Natural killer cell treated with Interleukin-12 subunit alpha and Interleukin-12 subunit beta and Interleukin-15 and Interleukin-18, amount 100 ng/mL, for 72 hours (primary cell): ENCODE results near the gene LRRC25. TPM values are rescaled to one million over a fixed set of nuclear protein-coding genes. Genes with fewer than 3 reads are reported as not detected.
"Not testable (repeated sequence)": the region's sequence is repeated elsewhere in the genome, so short reads cannot be mapped to it uniquely, and the experiment has no call there.

Experiments
- ATAC-seq, 2 donors: fragments of 150-1000 bp; cut with Tn5 transposase in 1 of 2; sonication (Bioruptor Pico), chemical (Tn5 transposase) in 1 of 2; 2 replicates each; pipeline ENCODE4 v1.10.0; 2021
- DNase-seq: peaks from one replicate; pipeline ENCODE4 v3.0.0; 2022; ENCODE audit warnings: low spot score
- H3K27ac Mint-ChIP-seq, 2 donors: 1 replicate in 1 of 2; 2 replicates in 1 of 2; pipeline ENCODE4 v1.8.0; 2022; ENCODE audit warnings: mixed read lengths in 2 of 2, mild to moderate bottlenecking in 1 of 2, moderate library complexity in 1 of 2
- H3K27me3 Mint-ChIP-seq, 2 donors: 1 replicate in 1 of 2; 2 replicates in 1 of 2; pipeline ENCODE4 v1.8.0; 2022; ENCODE audit warnings: mixed read lengths in 2 of 2
- H3K36me3 Mint-ChIP-seq: one replicate; pipeline ENCODE4 v1.8.0; 2022; ENCODE audit warnings: mixed read lengths
- H3K4me1 Mint-ChIP-seq, 2 donors: 1 replicate in 1 of 2; 2 replicates in 1 of 2; pipeline ENCODE4 v1.8.0; 2022; ENCODE audit warnings: low read depth in 2 of 2, mixed read lengths in 2 of 2, mild to moderate bottlenecking in 1 of 2
- H3K4me3 Mint-ChIP-seq: one replicate; pipeline ENCODE4 v1.8.0; 2022; ENCODE audit warnings: mixed read lengths
- H3K9me3 Mint-ChIP-seq: 2 replicates; pipeline ENCODE4 v1.8.0; 2022; ENCODE audit warnings: mixed read lengths
- total RNA-seq, 2 donors: library from RNA; stranded (reverse); gene quantifications; one replicate each; pipeline ENCODE4 v1.2.3, GENCODE V29; 2022

Gene LRRC25
- total RNA-seq, 2 donors from 2014 or later, result not detected

GRCh38 chr19:18351544-18351943 is 45.9 kb downstream of the LRRC25 start:
- Mint-ChIP-seq H3K4me3 (no peak overlapping the region), H3K36me3 (no peaks in the 10 kb centered on the region), H3K9me3 (no peaks in the 10 kb centered on the region), H3K4me1 (peaks cover 1 to 16% of the 10 kb centered on the region in 2 donors), H3K27ac (no peak overlapping the region), H3K27me3 (no peaks in the 10 kb centered on the region)
- ATAC-seq, result no peak
- no peak for DNase-seq

GRCh38 chr19:18350490-18350889 is 46.9 kb downstream of the LRRC25 start:
- H3K27ac Mint-ChIP-seq, result no peak overlapping the region
- no peak overlapping the region for H3K4me3 Mint-ChIP-seq
- H3K27me3 Mint-ChIP-seq, result no peaks in the 10 kb centered on the region
- DNase-seq (no peak), ATAC-seq (no peak)
- peaks cover 8 to 23% of the 10 kb centered on the region in 2 donors for H3K4me1 Mint-ChIP-seq
- no peaks in the 10 kb centered on the region for H3K9me3 Mint-ChIP-seq
- no peaks in the 10 kb centered on the region for H3K36me3 Mint-ChIP-seq

- H3K9me3 Mint-ChIP-seq, result no peaks in the 10 kb centered on the region
- no peak for DNase-seq
- H3K36me3 Mint-ChIP-seq, result no peaks in the 10 kb centered on the region
- H3K4me3 Mint-ChIP-seq, result no peak overlapping the region
- peak in 1 of 2 donors; percentile 65 for ATAC-seq
- no peaks in the 10 kb centered on the region for H3K27me3 Mint-ChIP-seq
- peaks cover 8 to 23% of the 10 kb centered on the region in 2 donors for H3K4me1 Mint-ChIP-seq
- H3K27ac Mint-ChIP-seq, result no peak overlapping the region
Observed at GRCh38 chr19:18349524-18350128, 47.8 kb downstream of the LRRC25 start.

GRCh38 chr19:18348818-18349339 is 48.5 kb downstream of the LRRC25 start:
- not testable (repeated sequence) for ATAC-seq, H3K27me3 Mint-ChIP-seq, H3K4me3 Mint-ChIP-seq, H3K36me3 Mint-ChIP-seq, H3K9me3 Mint-ChIP-seq, H3K27ac Mint-ChIP-seq, DNase-seq
- H3K4me1 Mint-ChIP-seq, result peaks cover 8 to 23% of the 10 kb centered on the region in 2 donors

GRCh38 chr19:18348171-18348570 is 49.3 kb downstream of the LRRC25 start:
- Mint-ChIP-seq H3K4me1 (peaks cover 8 to 19% of the 10 kb centered on the region in 2 donors), H3K27ac (no peak overlapping the region), H3K9me3 (no peaks in the 10 kb centered on the region), H3K27me3 (no peaks in the 10 kb centered on the region), H3K4me3 (no peak overlapping the region), H3K36me3 (no peaks in the 10 kb centered on the region)
- no peak for ATAC-seq
- no peak for DNase-seq

- ATAC-seq, result no peak
- H3K4me1 Mint-ChIP-seq, result peaks cover 13 to 28% of the 10 kb centered on the region in 2 donors
- no peaks in the 10 kb centered on the region for H3K27me3 Mint-ChIP-seq
- no peaks in the 10 kb centered on the region for H3K36me3 Mint-ChIP-seq
- peak overlapping the region; percentile 20 for H3K4me3 Mint-ChIP-seq
- no peak overlapping the region for H3K27ac Mint-ChIP-seq
- DNase-seq, result no peak
- no peaks in the 10 kb centered on the region for H3K9me3 Mint-ChIP-seq
Observed at GRCh38 chr19:18346091-18346490, 51.3 kb downstream of the LRRC25 start.

GRCh38 chr19:18345296-18345695 is 52.1 kb downstream of the LRRC25 start:
- Mint-ChIP-seq H3K36me3 (no peaks in the 10 kb centered on the region), H3K9me3 (no peaks in the 10 kb centered on the region), H3K4me1 (peaks cover 13 to 25% of the 10 kb centered on the region in 2 donors), H3K27me3 (no peaks in the 10 kb centered on the region), H3K27ac (no peak overlapping the region), H3K4me3 (no peak overlapping the region)
- DNase-seq, result no peak
- ATAC-seq, result no peak

GRCh38 chr19:18344582-18344950 is 52.9 kb downstream of the LRRC25 start:
- H3K4me3 Mint-ChIP-seq, result no peak overlapping the region
- H3K27ac Mint-ChIP-seq, result no peak overlapping the region
- H3K36me3 Mint-ChIP-seq, result no peaks in the 10 kb centered on the region
- H3K4me1 Mint-ChIP-seq, result peaks cover 17 to 26% of the 10 kb centered on the region in 2 donors
- H3K27me3 Mint-ChIP-seq, result no peaks in the 10 kb centered on the region
- no peak for ATAC-seq
- no peaks in the 10 kb centered on the region for H3K9me3 Mint-ChIP-seq
- DNase-seq, result no peak

- H3K36me3 Mint-ChIP-seq, result no peaks in the 10 kb centered on the region
- peaks cover 19 to 20% of the 10 kb centered on the region in 2 donors for H3K4me1 Mint-ChIP-seq
- no peaks in the 10 kb centered on the region for H3K27me3 Mint-ChIP-seq
- no peaks in the 10 kb centered on the region for H3K9me3 Mint-ChIP-seq
- H3K4me3 Mint-ChIP-seq, result peak overlapping the region; percentile 94
- ATAC-seq (no peak), DNase-seq (no peak)
- peak overlapping the region in 1 of 2 donors; percentile 75 for H3K27ac Mint-ChIP-seq
Observed at GRCh38 chr19:18342090-18342632, 55.3 kb downstream of the LRRC25 start.

Other genes with a start within 250 kb of the LRRC25 start
- 10 to 100 TPM; 12.6 to 20.1 TPM for gene PIK3R2, start 244.5 kb downstream of the LRRC25 start, total RNA-seq
- gene IFI30, start 223.8 kb downstream of the LRRC25 start, total RNA-seq, result 100 to 1,000 TPM in 1 of 2 donors, 10 to 100 TPM in 1; 76.2 to 139 TPM
- 10 to 100 TPM; 17.4 to 34.2 TPM for gene MPV17L2, start 204.4 kb downstream of the LRRC25 start, total RNA-seq
- gene RAB3A, start 193.6 kb downstream of the LRRC25 start, total RNA-seq, result 1 to 10 TPM; 3.9 to 5.1 TPM
- gene PDE4C, start 171.2 kb downstream of the LRRC25 start, total RNA-seq, result 1 to 10 TPM in 1 of 2 donors, under 1 TPM in 1; 0.22 to 1.4 TPM
- 1 to 10 TPM; 1.5 to 4.0 TPM for gene IQCN, start 123.2 kb downstream of the LRRC25 start, total RNA-seq
- gene JUND, start 116.0 kb downstream of the LRRC25 start, total RNA-seq, result 100 to 1,000 TPM; 218 to 267 TPM
- gene LSM4, start 74.5 kb downstream of the LRRC25 start, total RNA-seq, result 100 to 1,000 TPM; 153 to 223 TPM
- gene PGPEP1, start 57.0 kb downstream of the LRRC25 start, total RNA-seq, result 10 to 100 TPM; 42.1 to 50.7 TPM
- under 1 TPM in 1 of 2 donors, not detected in 1; 0.71 TPM for gene GDF15, start 11.5 kb downstream of the LRRC25 start, total RNA-seq
- 100 to 1,000 TPM; 112 to 271 TPM for gene SSBP4, start 21.8 kb upstream of the LRRC25 start, total RNA-seq
- 10 to 100 TPM; 19.0 to 25.6 TPM for gene ISYNA1, start 40.5 kb upstream of the LRRC25 start, total RNA-seq
- 10 to 100 TPM; 52.3 to 75.2 TPM for gene ELL, start 124.4 kb upstream of the LRRC25 start, total RNA-seq
- gene FKBP8, start 146.0 kb upstream of the LRRC25 start, total RNA-seq, result 100 to 1,000 TPM; 199 to 208 TPM
- gene KXD1, start 160.2 kb upstream of the LRRC25 start, total RNA-seq, result 100 to 1,000 TPM; 105 to 144 TPM
- 1,000 to 10,000 TPM; 1,148 to 1,390 TPM for gene UBA52, start 174.2 kb upstream of the LRRC25 start, total RNA-seq
- gene REX1BD, start 191.2 kb upstream of the LRRC25 start, total RNA-seq, result 100 to 1,000 TPM in 1 of 2 donors, 10 to 100 TPM in 1; 81.5 to 104 TPM
- not detected for gene CRLF1, start 209.2 kb upstream of the LRRC25 start, total RNA-seq
- gene TMEM59L, start 215.2 kb upstream of the LRRC25 start, total RNA-seq, result not detected
- gene KLHL26, start 239.4 kb upstream of the LRRC25 start, total RNA-seq, result 10 to 100 TPM; 11.6 to 18.3 TPM